Lung microvascular endothelial cell (primary cell): ENCODE measurements around the gene CSGALNACT2. TPM values are rescaled to one million over a fixed set of nuclear protein-coding genes. Genes with fewer than 3 reads are reported as not detected.

ENCODE experiments used
- DNase-seq, 2 donors: peaks; one replicate each; pipeline versions ENCODE4 v3.0.0 to v3.0.0-alpha.2; 2010; ENCODE audit warnings: low read depth in 2 of 2
- total RNA-seq: library from RNA; depleted of rRNA; stranded (reverse); fragments of >200 nt; gene quantifications from 2 replicates; pipeline ENCODE4 v1.2.1, GENCODE V29; 2014

Gene CSGALNACT2
- total RNA-seq, 1 donor from 2014 or later = 9.1 TPM

- DNase-seq = no peak
Measured at GRCh38 chr10:43226851-43227845, 88.9 kb downstream of the CSGALNACT2 start.

GRCh38 chr10:43227911-43228782 lies 89.9 kb downstream of the CSGALNACT2 start:
- DNase-seq = no peak

- DNase-seq = no peak
Measured at GRCh38 chr10:43228783-43229207, 90.5 kb downstream of the CSGALNACT2 start.

- DNase-seq = no peak
Measured at GRCh38 chr10:43229208-43230061, 91.2 kb downstream of the CSGALNACT2 start.

GRCh38 chr10:43230101-43230908 lies 92.1 kb downstream of the CSGALNACT2 start:
- no peak for DNase-seq

- no peak for DNase-seq
Measured at GRCh38 chr10:43230909-43231522, 92.8 kb downstream of the CSGALNACT2 start.

- no peak for DNase-seq
Measured at GRCh38 chr10:43231523-43232078, 93.4 kb downstream of the CSGALNACT2 start.

- no peak for DNase-seq
Measured at GRCh38 chr10:43233601-43234430, 95.6 kb downstream of the CSGALNACT2 start.

GRCh38 chr10:43234471-43235041 lies 96.3 kb downstream of the CSGALNACT2 start:
- no peak for DNase-seq

Other genes with a start within 250 kb of the CSGALNACT2 start
- gene RET, start 61.4 kb upstream of the CSGALNACT2 start, total RNA-seq = 0.44 and 6.5 TPM in 2 replicates
- gene RASGEF1A, start 128.6 kb downstream of the CSGALNACT2 start, total RNA-seq = under 0.01 and 0.44 TPM in 2 replicates
- gene FXYD4, start 233.2 kb downstream of the CSGALNACT2 start, total RNA-seq = not detected in 2 replicates